ENCODE data around the gene RHBDD3.

RHBDD3 gene

GRCh38 chr22:29267858-29268510, at the start of gene RHBDD3, which contains the start of gene EWSR1:
Gene RHBDD3, minus strand, starts transcription at chr22:29267981. Its CDS starts 2,355 bp downstream, at chr22:29265626.
Gene EWSR1, plus strand, starts transcription at chr22:29268268. Its CDS starts 69 bp downstream, at chr22:29268337.
- DNase-seq = peak; percentile 95

- no peak for DNase-seq
These were observed 48.5 kb upstream of the RHBDD3 start for GRCh38 chr22:29316141-29316828.

GRCh38 chr22:29315286-29316140, 47.7 kb upstream of the RHBDD3 start, which contains the start of gene RASL10A:
Gene RASL10A, minus strand, starts transcription at chr22:29315697. Its CDS starts 451 bp downstream, at chr22:29315246.
- no peak for DNase-seq

GRCh38 chr22:29314537-29315285, 46.9 kb upstream of the RHBDD3 start:
- no peak for DNase-seq

GRCh38 chr22:29313576-29314466, 46.0 kb upstream of the RHBDD3 start:
- DNase-seq = no peak

GRCh38 chr22:29313126-29313575, 45.4 kb upstream of the RHBDD3 start:
- peak; percentile 40 for DNase-seq

GRCh38 chr22:29312218-29313125, 44.7 kb upstream of the RHBDD3 start:
- no peak for DNase-seq

GRCh38 chr22:29311464-29312217, 43.9 kb upstream of the RHBDD3 start:
- DNase-seq = no peak

- DNase-seq = peak; percentile 63
These were observed 43.1 kb upstream of the RHBDD3 start for GRCh38 chr22:29310863-29311339.

- DNase-seq = no peak
These were observed 42.5 kb upstream of the RHBDD3 start for GRCh38 chr22:29310065-29310862.

GRCh38 chr22:29309332-29310064, 41.7 kb upstream of the RHBDD3 start:
- no peak for DNase-seq

GRCh38 chr22:29308791-29309262, 41.0 kb upstream of the RHBDD3 start:
- no peak for DNase-seq

GRCh38 chr22:29308148-29308790, 40.5 kb upstream of the RHBDD3 start:
- no peak for DNase-seq

GRCh38 chr22:29307596-29308147, 39.9 kb upstream of the RHBDD3 start:
- DNase-seq = no peak

GRCh38 chr22:29306835-29307595, 39.2 kb upstream of the RHBDD3 start:
- DNase-seq = no peak

Measured in stimulated activated CD4-positive, alpha-beta T cell treated with anti-CD3 and anti-CD28 coated beads, Interleukin-1b, Interleukin-23, amount 100 ng/mL, for 48 hours (primary cell).